Hepatocyte (in vitro differentiated cells): ENCODE data around the gene POC1A. TPM values are rescaled to one million over a fixed set of nuclear protein-coding genes. Genes with fewer than 3 reads are reported as not detected.

Experiments used
- DNase-seq: peaks from one replicate; pipeline ENCODE4 v3.0.0-alpha.2; 2016; ENCODE audit warnings: low spot score
- H2AFZ ChIP-seq: fragments of 200-600 bp; sonication (generic); 2 replicates; pipeline ENCODE4 v1.6.0; 2016; ENCODE audit warnings: antibody characterized with exemption, mild to moderate bottlenecking
- H3K27ac ChIP-seq: fragments of 200-600 bp; sonication (generic); 2 replicates; pipeline ENCODE4 v1.5.1; 2016; ENCODE audit warnings: mild to moderate bottlenecking
- H3K27me3 ChIP-seq: fragments of 200-600 bp; sonication (generic); 2 replicates; pipeline ENCODE4 v1.6.1; 2016
- H3K36me3 ChIP-seq: fragments of 200-600 bp; sonication (generic); replicated peaks from 2 replicates; pipeline ENCODE4 v1.5.1; 2016; ENCODE audit warnings: low read depth; ENCODE audit not compliant: insufficient read depth
- H3K4me1 ChIP-seq: fragments of 200-600 bp; sonication (generic); 2 replicates; pipeline ENCODE4 v1.5.1; 2016; ENCODE audit warnings: mild to moderate bottlenecking, moderate library complexity; ENCODE audit not compliant: insufficient read depth
- H3K4me2 ChIP-seq: fragments of 200-600 bp; sonication (generic); 2 replicates; pipeline ENCODE4 v1.6.0; 2016
- H3K4me3 ChIP-seq: fragments of 200-600 bp; sonication (generic); 2 replicates; pipeline ENCODE4 v1.5.1; 2016; ENCODE audit warnings: mild to moderate bottlenecking
- H3K79me2 ChIP-seq: fragments of 200-600 bp; sonication (generic); 2 replicates; pipeline ENCODE4 v1.6.0; 2017; ENCODE audit warnings: mild to moderate bottlenecking
- H3K9me2 ChIP-seq: fragments of 200-600 bp; sonication (generic); replicated peaks from 2 replicates; pipeline ENCODE4 v1.6.0; 2017; ENCODE audit warnings: mild to moderate bottlenecking; ENCODE audit not compliant: insufficient read depth
- H3K9me3 ChIP-seq: fragments of 200-600 bp; sonication (generic); 2 replicates; pipeline ENCODE4 v1.5.1; 2016; ENCODE audit warnings: low read depth, mild to moderate bottlenecking
- H4K20me1 ChIP-seq: fragments of 200-600 bp; sonication (generic); 2 replicates; pipeline ENCODE4 v1.6.0; 2016; ENCODE audit warnings: mild to moderate bottlenecking; ENCODE audit not compliant: insufficient read depth, poor library complexity, severe bottlenecking
- EZH2 ChIP-seq: fragments of 200-600 bp; sonication (generic); IDR thresholded peaks from 2 replicates; pipeline ENCODE4 v1.6.1; 2016; ENCODE audit warnings: antibody characterized with exemption, mild to moderate bottlenecking, borderline replicate concordance
- EZH2phosphoT487 ChIP-seq: fragments of 200-600 bp; sonication (generic); IDR thresholded peaks from one replicate; pipeline ENCODE4 v1.6.1; 2018; ENCODE audit warnings: antibody characterized with exemption, mild to moderate bottlenecking, low read depth, moderate library complexity; ENCODE audit not compliant: unreplicated experiment, severe bottlenecking
- WGBS: methylation state at CpG from one replicate; pipeline ENCODE4 v1.1.6; 2016; ENCODE audit warnings: low lambda C conversion rate; ENCODE audit errors: missing lambda C conversion rate; 5-methylcytosine and 5-hydroxymethylcytosine counted together
- polyA plus RNA-seq: library from polyadenylated mRNA; unstranded; fragments of >200 nt; fragmentation: Nextera tagmentation; extraction: Ambion mirVana; gene quantifications from 2 replicates; pipeline ENCODE4 v1.2.1, GENCODE V29; 2016
- total RNA-seq: library from RNA; depleted of rRNA; stranded (reverse); fragments of >200 nt; gene quantifications from 2 replicates; pipeline ENCODE4 v1.2.3, GENCODE V29; 2014
- TF ChIP-seq, protein P1 (sequence below): fragments of 200-600 bp; sonication (generic); IDR thresholded peaks from 2 replicates; pipeline ENCODE4 v1.5.1; 2016; ENCODE audit warnings: antibody characterized with exemption, mild to moderate bottlenecking; ENCODE audit not compliant: poor library complexity

The POC1A gene
- total and polyA plus RNA-seq, 2 experiments from 2014 or later, result 2.6 to 3.7 TPM

GRCh38 chr3:52134761-52135160 is 19.5 kb downstream of the POC1A start:
- H3K4me1 ChIP-seq, result no peaks in the 10 kb centered on the region
- H3K4me2 ChIP-seq, result no peak overlapping the region
- no peaks in the 10 kb centered on the region for H3K9me3 ChIP-seq
- H4K20me1 ChIP-seq, result no peaks in the 10 kb centered on the region
- 93% methylated on average over 3 of the region's 3 CpGs for WGBS
- H2AFZ ChIP-seq, result no peak overlapping the region
- DNase-seq, result no peak
- no peaks in the 10 kb centered on the region for H3K79me2 ChIP-seq
- H3K4me3 ChIP-seq, result no peak overlapping the region
- H3K36me3 ChIP-seq, result no peaks in the 10 kb centered on the region
- no peaks in the 10 kb centered on the region for H3K9me2 ChIP-seq
- no peaks in the 10 kb centered on the region for H3K27me3 ChIP-seq
- TF ChIP-seq EZH2phosphoT487 (no peak), EZH2 (no peak)
- TF ChIP-seq, protein P1, sequence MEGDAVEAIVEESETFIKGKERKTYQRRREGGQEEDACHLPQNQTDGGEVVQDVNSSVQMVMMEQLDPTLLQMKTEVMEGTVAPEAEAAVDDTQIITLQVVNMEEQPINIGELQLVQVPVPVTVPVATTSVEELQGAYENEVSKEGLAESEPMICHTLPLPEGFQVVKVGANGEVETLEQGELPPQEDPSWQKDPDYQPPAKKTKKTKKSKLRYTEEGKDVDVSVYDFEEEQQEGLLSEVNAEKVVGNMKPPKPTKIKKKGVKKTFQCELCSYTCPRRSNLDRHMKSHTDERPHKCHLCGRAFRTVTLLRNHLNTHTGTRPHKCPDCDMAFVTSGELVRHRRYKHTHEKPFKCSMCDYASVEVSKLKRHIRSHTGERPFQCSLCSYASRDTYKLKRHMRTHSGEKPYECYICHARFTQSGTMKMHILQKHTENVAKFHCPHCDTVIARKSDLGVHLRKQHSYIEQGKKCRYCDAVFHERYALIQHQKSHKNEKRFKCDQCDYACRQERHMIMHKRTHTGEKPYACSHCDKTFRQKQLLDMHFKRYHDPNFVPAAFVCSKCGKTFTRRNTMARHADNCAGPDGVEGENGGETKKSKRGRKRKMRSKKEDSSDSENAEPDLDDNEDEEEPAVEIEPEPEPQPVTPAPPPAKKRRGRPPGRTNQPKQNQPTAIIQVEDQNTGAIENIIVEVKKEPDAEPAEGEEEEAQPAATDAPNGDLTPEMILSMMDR, result no peak
- no peak overlapping the region for H3K27ac ChIP-seq

DNA sequence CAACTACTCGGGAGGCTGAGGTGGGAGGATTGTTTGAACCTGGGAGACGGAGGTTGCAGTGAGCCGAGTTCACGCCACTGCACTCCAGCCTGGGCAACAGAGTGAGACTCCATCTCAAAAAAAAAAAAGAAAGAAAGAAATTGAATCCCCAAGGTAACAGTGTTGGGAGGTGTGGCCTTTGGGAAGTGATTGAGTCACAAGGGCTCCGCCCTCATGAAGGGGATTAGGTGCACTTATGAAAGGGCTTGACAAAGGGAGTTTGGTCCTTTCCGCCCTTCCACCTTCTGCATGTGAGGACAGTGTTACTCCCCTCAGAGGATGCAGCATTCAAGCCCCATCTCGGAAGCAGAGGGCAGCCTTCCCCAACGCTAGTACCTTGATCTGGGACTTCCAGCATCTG is 21.3 kb downstream of the POC1A start:
- TF ChIP-seq, protein P1, result no peak
- no peak for TF ChIP-seq EZH2
- TF ChIP-seq EZH2phosphoT487, result no peak
- 92% methylated on average over 8 of the region's 8 CpGs for WGBS

DNA sequence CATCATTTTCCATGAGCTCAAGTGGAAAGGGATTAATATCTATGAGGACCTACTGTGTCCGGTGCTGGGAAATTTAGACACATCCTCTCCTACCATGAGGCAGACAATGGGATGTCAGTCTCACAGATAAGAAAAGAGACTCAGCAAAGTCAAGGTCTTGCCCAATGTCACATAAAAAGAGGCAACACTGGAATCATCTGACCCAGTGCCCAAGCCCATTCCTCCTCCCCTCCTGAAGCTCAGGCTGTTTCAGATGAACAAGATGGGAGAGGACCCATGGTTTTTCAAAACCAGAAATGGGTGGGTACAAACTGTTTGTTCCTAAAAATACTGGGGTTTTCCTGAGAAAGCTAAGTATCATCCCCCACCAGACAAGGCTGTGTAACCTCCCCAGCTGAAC is 22.2 kb downstream of the POC1A start:
- H3K79me2 ChIP-seq, result no peaks in the 10 kb centered on the region
- no peaks in the 10 kb centered on the region for H4K20me1 ChIP-seq
- H3K9me2 ChIP-seq, result no peaks in the 10 kb centered on the region
- WGBS, result 95% methylated on average over 1 of the region's 1 CpG
- TF ChIP-seq EZH2 (no peak), EZH2phosphoT487 (no peak)
- TF ChIP-seq, protein P1, result no peak
- no peak overlapping the region for H2AFZ ChIP-seq
- no peak overlapping the region for H3K4me2 ChIP-seq
- no peaks in the 10 kb centered on the region for H3K27me3 ChIP-seq
- H3K9me3 ChIP-seq, result no peaks in the 10 kb centered on the region
- H3K36me3 ChIP-seq, result no peaks in the 10 kb centered on the region
- no peak overlapping the region for H3K27ac ChIP-seq
- H3K4me1 ChIP-seq, result peaks cover 6% of the 10 kb centered on the region
- no peak for DNase-seq
- no peak overlapping the region for H3K4me3 ChIP-seq

More for the DNA sequence above, 21.3 kb downstream of the POC1A start:
- H3K36me3 ChIP-seq, result no peaks in the 10 kb centered on the region
- H3K79me2 ChIP-seq, result no peaks in the 10 kb centered on the region
- peaks cover 6% of the 10 kb centered on the region for H3K4me1 ChIP-seq
- no peak overlapping the region for H3K27ac ChIP-seq
- H3K9me2 ChIP-seq, result no peaks in the 10 kb centered on the region
- H2AFZ ChIP-seq, result no peak overlapping the region
- DNase-seq, result no peak
- no peaks in the 10 kb centered on the region for H3K9me3 ChIP-seq
- H3K4me2 ChIP-seq, result no peak overlapping the region
- H3K27me3 ChIP-seq, result no peaks in the 10 kb centered on the region
- no peaks in the 10 kb centered on the region for H4K20me1 ChIP-seq
- no peak overlapping the region for H3K4me3 ChIP-seq
